Nephron progenitor cell (in vitro differentiated cells): ENCODE measurements around the gene ARHGEF38.

Source experiments
- DNase-seq: peaks from one replicate; pipeline ENCODE4 v3.0.0; 2021
- H3K27ac Mint-ChIP-seq: 2 replicates; pipeline ENCODE4 v1.8.0; 2021; ENCODE audit warnings: mild to moderate bottlenecking, moderate library complexity, mixed read lengths
- H3K27me3 Mint-ChIP-seq: 2 replicates; pipeline ENCODE4 v1.8.0; 2021; ENCODE audit warnings: mild to moderate bottlenecking, low read depth, mixed read lengths; ENCODE audit not compliant: poor library complexity
- H3K36me3 Mint-ChIP-seq: 2 replicates; pipeline ENCODE4 v1.8.0; 2021; ENCODE audit warnings: low read depth, mixed read lengths
- H3K4me1 Mint-ChIP-seq: 2 replicates; pipeline ENCODE4 v1.8.0; 2021; ENCODE audit warnings: mixed read lengths
- H3K4me3 Mint-ChIP-seq: 2 replicates; pipeline ENCODE4 v1.8.0; 2021; ENCODE audit warnings: mild to moderate bottlenecking, moderate library complexity, mixed read lengths
- H3K9me3 Mint-ChIP-seq: 2 replicates; pipeline ENCODE4 v1.8.0; 2021; ENCODE audit warnings: mild to moderate bottlenecking, moderate library complexity, mixed read lengths
- CTCF ChIP-seq: fragments of 200-600 bp; sonication (generic); IDR thresholded peaks from 2 replicates; pipeline ENCODE4 v1.5.0; 2021; ENCODE audit warnings: antibody characterized with exemption

Gene ARHGEF38

GRCh38 chr4:105586638-105587328 is 34.4 kb downstream of the ARHGEF38 start:
- Mint-ChIP-seq H3K27me3 (peaks cover 7% of the 10 kb centered on the region), H3K27ac (no peak overlapping the region), H3K36me3 (no peaks in the 10 kb centered on the region), H3K4me3 (no peak overlapping the region), H3K4me1 (peaks cover 23% of the 10 kb centered on the region), H3K9me3 (no peaks in the 10 kb centered on the region)
- no peak for DNase-seq
- no peak for TF ChIP-seq CTCF

- peaks cover 23% of the 10 kb centered on the region for H3K4me1 Mint-ChIP-seq
- no peaks in the 10 kb centered on the region for H3K9me3 Mint-ChIP-seq
- no peak overlapping the region for H3K27ac Mint-ChIP-seq
- no peak for DNase-seq
- no peak overlapping the region for H3K4me3 Mint-ChIP-seq
- no peak for TF ChIP-seq CTCF
- H3K27me3 Mint-ChIP-seq = peaks cover 5% of the 10 kb centered on the region
- no peaks in the 10 kb centered on the region for H3K36me3 Mint-ChIP-seq
Observed at GRCh38 chr4:105587841-105588240, 35.4 kb downstream of the ARHGEF38 start.

- peaks cover 23% of the 10 kb centered on the region for H3K4me1 Mint-ChIP-seq
- H3K4me3 Mint-ChIP-seq = no peak overlapping the region
- DNase-seq = no peak
- no peak for TF ChIP-seq CTCF
- H3K27me3 Mint-ChIP-seq = peaks cover 5% of the 10 kb centered on the region
- H3K9me3 Mint-ChIP-seq = no peaks in the 10 kb centered on the region
- H3K27ac Mint-ChIP-seq = no peak overlapping the region
- no peaks in the 10 kb centered on the region for H3K36me3 Mint-ChIP-seq
Observed at GRCh38 chr4:105588252-105588651, 35.8 kb downstream of the ARHGEF38 start.

- peaks cover 5% of the 10 kb centered on the region for H3K27me3 Mint-ChIP-seq
- no peak for TF ChIP-seq CTCF
- DNase-seq = no peak
- no peak overlapping the region for H3K4me3 Mint-ChIP-seq
- H3K27ac Mint-ChIP-seq = no peak overlapping the region
- H3K4me1 Mint-ChIP-seq = peaks cover 23% of the 10 kb centered on the region
- H3K9me3 Mint-ChIP-seq = no peaks in the 10 kb centered on the region
- H3K36me3 Mint-ChIP-seq = no peaks in the 10 kb centered on the region
Observed at GRCh38 chr4:105591573-105591972, 39.2 kb downstream of the ARHGEF38 start.

- Mint-ChIP-seq H3K27me3 (peaks cover 4% of the 10 kb centered on the region), H3K36me3 (no peaks in the 10 kb centered on the region), H3K4me1 (no peaks in the 10 kb centered on the region), H3K9me3 (no peaks in the 10 kb centered on the region), H3K4me3 (no peak overlapping the region), H3K27ac (no peak overlapping the region)
- TF ChIP-seq CTCF = no peak
- no peak for DNase-seq
Observed at GRCh38 chr4:105594099-105595010, 41.9 kb downstream of the ARHGEF38 start.
